ENCODE data around the gene C1orf210. TPM values are rescaled to one million over a fixed set of nuclear protein-coding genes. Genes with fewer than 3 reads are reported as not detected.

Gene C1orf210
- total RNA-seq, 1 donor from 2014 or later = not detected

GRCh38 chr1:43253876-43254275 is 31.5 kb downstream of the C1orf210 start:
- Mint-ChIP-seq H3K4me3 (no peak overlapping the region), H3K36me3 (ENCODE audit: low read depth) (peaks cover 6% of the 10 kb centered on the region), H3K4me1 (no peaks in the 10 kb centered on the region), H3K27me3 (ENCODE audit: low read depth) (peaks cover 16% of the 10 kb centered on the region), H3K9me3 (peaks cover 21% of the 10 kb centered on the region), H3K27ac (ENCODE audit: unreplicated experiment) (no peak overlapping the region)
- TF ChIP-seq, protein P1, sequence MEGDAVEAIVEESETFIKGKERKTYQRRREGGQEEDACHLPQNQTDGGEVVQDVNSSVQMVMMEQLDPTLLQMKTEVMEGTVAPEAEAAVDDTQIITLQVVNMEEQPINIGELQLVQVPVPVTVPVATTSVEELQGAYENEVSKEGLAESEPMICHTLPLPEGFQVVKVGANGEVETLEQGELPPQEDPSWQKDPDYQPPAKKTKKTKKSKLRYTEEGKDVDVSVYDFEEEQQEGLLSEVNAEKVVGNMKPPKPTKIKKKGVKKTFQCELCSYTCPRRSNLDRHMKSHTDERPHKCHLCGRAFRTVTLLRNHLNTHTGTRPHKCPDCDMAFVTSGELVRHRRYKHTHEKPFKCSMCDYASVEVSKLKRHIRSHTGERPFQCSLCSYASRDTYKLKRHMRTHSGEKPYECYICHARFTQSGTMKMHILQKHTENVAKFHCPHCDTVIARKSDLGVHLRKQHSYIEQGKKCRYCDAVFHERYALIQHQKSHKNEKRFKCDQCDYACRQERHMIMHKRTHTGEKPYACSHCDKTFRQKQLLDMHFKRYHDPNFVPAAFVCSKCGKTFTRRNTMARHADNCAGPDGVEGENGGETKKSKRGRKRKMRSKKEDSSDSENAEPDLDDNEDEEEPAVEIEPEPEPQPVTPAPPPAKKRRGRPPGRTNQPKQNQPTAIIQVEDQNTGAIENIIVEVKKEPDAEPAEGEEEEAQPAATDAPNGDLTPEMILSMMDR (conservative IDR thresholded peaks at IDR 0.05) = no peak
- no peak for DNase-seq (ENCODE audit: low read depth, low spot score)

- Mint-ChIP-seq H3K36me3 (ENCODE audit: low read depth) (peaks cover 5% of the 10 kb centered on the region), H3K27ac (ENCODE audit: unreplicated experiment) (no peak overlapping the region), H3K9me3 (peaks cover 16% of the 10 kb centered on the region), H3K27me3 (ENCODE audit: low read depth) (peaks cover 16% of the 10 kb centered on the region), H3K4me1 (no peaks in the 10 kb centered on the region), H3K4me3 (no peak overlapping the region)
- TF ChIP-seq, protein P1 (conservative IDR thresholded peaks at IDR 0.05) = no peak
- DNase-seq (ENCODE audit: low read depth, low spot score) = no peak
Observed at GRCh38 chr1:43253173-43253572, 32.2 kb downstream of the C1orf210 start.

- Mint-ChIP-seq H3K36me3 (ENCODE audit: low read depth) (peaks cover 3% of the 10 kb centered on the region), H3K27me3 (ENCODE audit: low read depth) (peaks cover 16% of the 10 kb centered on the region), H3K9me3 (peaks cover 17% of the 10 kb centered on the region), H3K4me3 (no peak overlapping the region), H3K27ac (ENCODE audit: unreplicated experiment) (no peak overlapping the region), H3K4me1 (no peaks in the 10 kb centered on the region)
- no peak for DNase-seq (ENCODE audit: low read depth, low spot score)
- TF ChIP-seq, protein P1 (conservative IDR thresholded peaks at IDR 0.05) = no peak
Observed at GRCh38 chr1:43252225-43252624, 33.2 kb downstream of the C1orf210 start.

GRCh38 chr1:43251024-43251423 is 34.4 kb downstream of the C1orf210 start:
- Mint-ChIP-seq H3K4me3 (no peak overlapping the region), H3K27me3 (ENCODE audit: low read depth) (peaks cover 16% of the 10 kb centered on the region), H3K9me3 (peaks cover 23% of the 10 kb centered on the region), H3K4me1 (no peaks in the 10 kb centered on the region), H3K36me3 (ENCODE audit: low read depth) (peaks cover 9% of the 10 kb centered on the region), H3K27ac (ENCODE audit: unreplicated experiment) (no peak overlapping the region)
- TF ChIP-seq, protein P1 (conservative IDR thresholded peaks at IDR 0.05) = no peak
- DNase-seq (ENCODE audit: low read depth, low spot score) = no peak

DNA sequence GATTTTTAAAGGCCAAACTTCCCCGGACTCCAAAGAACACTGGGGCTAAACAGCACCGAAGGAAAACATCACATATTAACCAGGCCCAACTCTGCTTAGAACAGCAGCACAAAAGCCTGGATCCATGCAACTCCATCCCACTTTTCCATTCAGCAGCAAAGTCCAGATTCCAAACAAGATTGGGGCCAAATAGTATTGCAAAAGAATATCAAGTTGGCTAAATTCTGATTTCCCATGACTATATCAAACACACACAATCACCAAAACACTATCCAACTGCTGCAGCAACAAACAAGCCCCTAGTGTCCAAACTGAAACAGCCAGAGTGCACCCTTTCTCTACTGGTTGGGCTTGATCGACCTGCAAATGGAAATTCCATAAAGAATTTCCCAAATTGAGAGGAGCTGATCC is 35.0 kb downstream of the C1orf210 start:
- Mint-ChIP-seq H3K27ac (ENCODE audit: unreplicated experiment) (no peak overlapping the region), H3K9me3 (peaks cover 26% of the 10 kb centered on the region), H3K27me3 (ENCODE audit: low read depth) (peaks cover 16% of the 10 kb centered on the region), H3K4me1 (no peaks in the 10 kb centered on the region), H3K4me3 (no peak overlapping the region), H3K36me3 (ENCODE audit: low read depth) (peaks cover 9% of the 10 kb centered on the region)
- TF ChIP-seq, protein P1 (conservative IDR thresholded peaks at IDR 0.05) = no peak
- DNase-seq (ENCODE audit: low read depth, low spot score) = no peak

All from neural crest cell (in vitro differentiated cells).